PFSK-1 (cell line): Measurements from ENCODE around the gene POLG.

Experiments
- FOXP2 ChIP-seq: optimal IDR thresholded peaks from 2 replicates; pipeline ENCODE3; 2011; ENCODE audit warnings: borderline replicate concordance, control low read depth, inconsistent platforms; ENCODE audit not compliant: insufficient read depth; ENCODE audit errors: extremely low read length, extremely low read depth
- POLR2AphosphoS5 ChIP-seq: IDR thresholded peaks from 2 replicates; pipeline ENCODE4 v1.6.1; 2012; ENCODE audit warnings: low read depth, mild to moderate bottlenecking, control low read depth, low read length, moderate library complexity
- REST ChIP-seq, 2 experiments: IDR thresholded peaks; 2 replicates each; pipeline versions ENCODE4 v1.6.1 to v1.8.0; 2011 to 2012; ENCODE audit warnings: low read depth in 2 of 2, low read length in 2 of 2, control low read depth in 1 of 2, inconsistent platforms in 1 of 2, mild to moderate bottlenecking in 1 of 2, moderate library complexity in 1 of 2; ENCODE audit not compliant: insufficient read depth in 1 of 2
- SIN3A ChIP-seq: IDR thresholded peaks from 2 replicates; pipeline ENCODE4 v1.6.1; 2012; ENCODE audit warnings: mild to moderate bottlenecking, low read length, moderate library complexity, borderline replicate concordance; ENCODE audit not compliant: insufficient read depth
- TAF1 ChIP-seq: IDR thresholded peaks from 2 replicates; pipeline ENCODE4 v1.6.1; 2012; ENCODE audit warnings: low read length, control low read depth, borderline replicate concordance; ENCODE audit not compliant: insufficient read depth

POLG gene

GRCh38 chr15:89363133-89363532, 28.5 kb upstream of the POLG start:
- TF ChIP-seq FOXP2: no peak
- no peak for TF ChIP-seq POLR2AphosphoS5
- no peak for TF ChIP-seq SIN3A
- no peak for TF ChIP-seq TAF1
- no peak for TF ChIP-seq REST (IDR thresholded peaks at IDR 0.05; ENCODE audit: insufficient read depth in 1 of 2, low read depth in 2 of 2, low read length in 2 of 2)

GRCh38 chr15:89362203-89363101, 27.8 kb upstream of the POLG start:
- TF ChIP-seq SIN3A (no peak), REST (IDR thresholded peaks at IDR 0.05; ENCODE audit: insufficient read depth in 1 of 2, low read depth in 2 of 2, low read length in 2 of 2) (no peak), TAF1 (no peak), POLR2AphosphoS5 (no peak), FOXP2 (no peak)

GRCh38 chr15:89361451-89362202, 27.0 kb upstream of the POLG start:
- TF ChIP-seq SIN3A: no peak
- TF ChIP-seq POLR2AphosphoS5: no peak
- TF ChIP-seq TAF1: no peak
- TF ChIP-seq FOXP2: no peak
- peak; percentile 94 to 97 for TF ChIP-seq REST (IDR thresholded peaks at IDR 0.05; ENCODE audit: insufficient read depth in 1 of 2, low read depth in 2 of 2, low read length in 2 of 2)

- TF ChIP-seq TAF1 (no peak), REST (IDR thresholded peaks at IDR 0.05; ENCODE audit: insufficient read depth in 1 of 2, low read depth in 2 of 2, low read length in 2 of 2) (peak in 1 of 2 experiments; percentile 58; a peak in 1 of 4 replicates)
Measured at GRCh38 chr15:89360294-89360971, 25.8 kb upstream of the POLG start.
